GM19193 (cell line): ENCODE measurements around the gene TFR2.
A peak's percentile ranks its signal among the peaks of the same experiment; 100 is the strongest.

Experiments used
- POLR2A ChIP-seq: IDR thresholded peaks from 4 replicates; pipeline ENCODE4 v1.6.1; 2011; ENCODE audit not compliant: insufficient read depth, insufficient read length; ENCODE audit errors: extremely low read depth

Gene TFR2

GRCh38 chr7:100673302-100673941 lies 32.1 kb upstream of the TFR2 start, which contains the start of gene GNB2:
TSS of gene GNB2 (plus strand) at chr7:100673740. CDS start at chr7:100676266, 2,526 bp downstream.
- TF ChIP-seq POLR2A: peak; percentile 30

- TF ChIP-seq POLR2A: no peak
These were observed 30.3 kb upstream of the TFR2 start for GRCh38 chr7:100671353-100672327.

- no peak for TF ChIP-seq POLR2A
These were observed 28.7 kb upstream of the TFR2 start for GRCh38 chr7:100670074-100670473.

GRCh38 chr7:100668069-100668449 lies 26.7 kb upstream of the TFR2 start:
- TF ChIP-seq POLR2A: no peak

GRCh38 chr7:100667331-100668068 lies 26.1 kb upstream of the TFR2 start:
- TF ChIP-seq POLR2A: no peak

- TF ChIP-seq POLR2A: no peak
These were observed 23.9 kb upstream of the TFR2 start for GRCh38 chr7:100665168-100665726.

- no peak for TF ChIP-seq POLR2A
These were observed 14.7 kb upstream of the TFR2 start, which contains the start of gene ACTL6B for GRCh38 chr7:100655908-100656674. TSS of gene ACTL6B (minus strand) at chr7:100656448. CDS start at chr7:100656354, 94 bp downstream.

GRCh38 chr7:100654908-100655831 lies 13.8 kb upstream of the TFR2 start:
- no peak for TF ChIP-seq POLR2A

GRCh38 chr7:100649826-100650565 lies 8.6 kb upstream of the TFR2 start:
- no peak for TF ChIP-seq POLR2A

- TF ChIP-seq POLR2A: no peak
These were observed 1.2 kb upstream of the TFR2 start for GRCh38 chr7:100642534-100642907.

- TF ChIP-seq POLR2A: no peak
These were observed 645 bp upstream of the TFR2 start for GRCh38 chr7:100641860-100642533.
